HUES64 (cell line): ENCODE results near the gene OBSCN.

ENCODE experiments used
- H3K27ac ChIP-seq: 2 replicates; pipeline ENCODE4 v1.7.0; 2013; ENCODE audit warnings: low read depth, low read length, inconsistent platforms
- H3K27me3 ChIP-seq: 2 replicates; pipeline ENCODE4 v1.6.1; 2013; ENCODE audit warnings: mild to moderate bottlenecking, low read length; ENCODE audit not compliant: insufficient read depth
- H3K36me3 ChIP-seq: 2 replicates; pipeline ENCODE4 v1.6.1; 2013; ENCODE audit warnings: mild to moderate bottlenecking, low read length; ENCODE audit not compliant: insufficient read depth
- H3K4me1 ChIP-seq: 2 replicates; pipeline ENCODE4 v1.6.1; 2013; ENCODE audit warnings: mild to moderate bottlenecking, low read length, moderate library complexity; ENCODE audit not compliant: insufficient read depth
- H3K4me3 ChIP-seq: 2 replicates; pipeline ENCODE4 v1.5.1; 2013; ENCODE audit warnings: mild to moderate bottlenecking, low read length, moderate library complexity
- H3K9ac ChIP-seq: 2 replicates; pipeline ENCODE4 v1.6.1; 2013; ENCODE audit warnings: mild to moderate bottlenecking, low read depth, low read length
- H3K9me3 ChIP-seq: 2 replicates; pipeline ENCODE4 v1.6.1; 2013; ENCODE audit warnings: low read depth, low read length; ENCODE audit not compliant: insufficient read depth
- WGBS: fragments of 150-250, 120-280 bp; methylation state at CpG from one replicate; pipeline ENCODE4 v1.1.7; 2013; ENCODE audit warnings: missing lambda C conversion rate; 5-methylcytosine and 5-hydroxymethylcytosine counted together

OBSCN gene

GRCh38 chr1:228403231-228403631 lies 195.4 kb downstream of the OBSCN start:
- Histone ChIP-seq H3K4me1 (peaks cover 16% of the 10 kb centered on the region), H3K27ac (no peak overlapping the region), H3K9ac (no peak overlapping the region), H3K9me3 (no peaks in the 10 kb centered on the region), H3K27me3 (no peaks in the 10 kb centered on the region), H3K36me3 (peaks cover 48% of the 10 kb centered on the region), H3K4me3 (no peak overlapping the region)
- 93% methylated on average over 9 of the region's 9 CpGs for WGBS

DNA sequence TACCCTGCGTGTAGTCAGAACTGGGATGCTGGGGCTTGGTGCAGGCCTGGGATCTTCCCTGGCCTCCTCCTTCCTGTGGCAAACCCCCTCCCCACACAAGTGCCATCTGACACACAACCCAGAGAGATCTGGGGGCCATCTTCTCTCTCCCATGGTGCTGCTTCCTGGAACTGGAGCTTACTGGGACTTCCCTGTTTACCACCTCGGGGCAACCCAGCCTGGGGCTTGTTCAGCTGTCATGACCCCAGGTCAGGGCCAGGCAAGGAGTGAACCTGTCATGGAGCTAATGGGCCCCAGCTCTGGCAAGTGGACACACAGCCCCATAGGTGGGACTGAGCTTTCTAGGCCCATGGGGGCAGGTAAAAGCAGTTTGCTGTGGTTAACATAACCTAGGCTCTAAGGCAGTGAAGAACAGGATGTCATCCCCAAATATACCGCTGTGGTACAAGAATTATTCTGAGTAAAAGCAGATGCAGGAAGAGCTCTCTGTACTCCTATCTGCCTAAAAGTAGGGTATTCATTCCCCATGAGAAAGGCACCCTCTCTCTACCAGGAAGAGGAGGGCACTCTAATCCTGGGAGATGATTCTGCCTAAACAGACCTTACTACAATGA lies 196.4 kb downstream of the OBSCN start:
- Histone ChIP-seq H3K4me3 (peak overlapping the region; percentile 91; the same call in 1 of the 2 replicates), H3K36me3 (peaks cover 38% of the 10 kb centered on the region), H3K4me1 (peaks cover 17% of the 10 kb centered on the region), H3K27ac (no peak overlapping the region), H3K9ac (no peak overlapping the region), H3K27me3 (no peaks in the 10 kb centered on the region; the same call in 1 of the 2 replicates), H3K9me3 (no peaks in the 10 kb centered on the region)
- WGBS = 95% methylated on average over 3 of the region's 3 CpGs

- H3K36me3 ChIP-seq = peaks cover 27% of the 10 kb centered on the region
- peaks cover 17% of the 10 kb centered on the region for H3K4me1 ChIP-seq
- peak overlapping the region; percentile 91 for H3K4me3 ChIP-seq
- H3K27me3 ChIP-seq = no peaks in the 10 kb centered on the region; the same call in 1 of the 2 replicates
- no peaks in the 10 kb centered on the region for H3K9me3 ChIP-seq
- WGBS = 14% methylated on average over 11 of the region's 11 CpGs
- no peak overlapping the region for H3K27ac ChIP-seq
- H3K9ac ChIP-seq = peak overlapping the region; percentile 95
These were observed 197.5 kb downstream of the OBSCN start for GRCh38 chr1:228405200-228405978.

DNA sequence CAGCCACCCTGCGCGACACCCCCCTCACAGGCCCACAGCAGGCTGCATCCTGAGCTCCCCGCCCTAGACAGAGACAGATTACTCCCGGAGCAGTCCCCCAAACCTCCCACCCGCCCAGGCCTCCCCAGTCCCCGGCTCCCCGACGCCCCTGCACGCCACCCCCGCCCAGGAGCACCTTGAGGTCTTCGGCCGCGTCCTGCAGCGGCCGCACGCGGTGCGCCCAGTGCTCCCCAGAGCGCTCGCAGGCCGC lies 198.1 kb downstream of the OBSCN start:
- whole genome bisulfite sequencing = under 1% methylated on average over 21 of the region's 21 CpGs
- Histone ChIP-seq H3K4me3 (peak overlapping the region; percentile 91), H3K36me3 (peaks cover 23% of the 10 kb centered on the region; the same call in 1 of the 2 replicates), H3K9me3 (no peaks in the 10 kb centered on the region), H3K4me1 (peaks cover 17% of the 10 kb centered on the region), H3K27ac (no peak overlapping the region), H3K27me3 (no peaks in the 10 kb centered on the region; the same call in 1 of the 2 replicates), H3K9ac (peak overlapping the region; percentile 95)

- H3K9ac ChIP-seq = peak overlapping the region; percentile 67
- H3K27ac ChIP-seq = peak overlapping the region; percentile 91
These were observed 199.5 kb downstream of the OBSCN start for GRCh38 chr1:228407106-228408040.

GRCh38 chr1:228408041-228408868 lies 200.4 kb downstream of the OBSCN start:
- Histone ChIP-seq H3K27ac (no peak overlapping the region), H3K4me3 (peak overlapping the region; percentile 83), H3K27me3 (no peaks in the 10 kb centered on the region; the same call in 1 of the 2 replicates), H3K9ac (no peak overlapping the region), H3K4me1 (peaks cover 17% of the 10 kb centered on the region), H3K9me3 (no peaks in the 10 kb centered on the region), H3K36me3 (peaks cover 8% of the 10 kb centered on the region; the same call in 1 of the 2 replicates)
- 91% methylated on average over 27 of the region's 27 CpGs for WGBS

More at GRCh38 chr1:228407106-228408040, 199.5 kb downstream of the OBSCN start:
- H3K4me1 ChIP-seq = peaks cover 17% of the 10 kb centered on the region
- H3K9me3 ChIP-seq = no peaks in the 10 kb centered on the region
- peak overlapping the region; percentile 83 for H3K4me3 ChIP-seq
- H3K36me3 ChIP-seq = peaks cover 14% of the 10 kb centered on the region; the same call in 1 of the 2 replicates
- WGBS = 5% methylated on average over 28 of the region's 29 CpGs
- no peaks in the 10 kb centered on the region; the same call in 1 of the 2 replicates for H3K27me3 ChIP-seq

GRCh38 chr1:228408869-228409805 lies 201.3 kb downstream of the OBSCN start:
- Histone ChIP-seq H3K27ac (no peak overlapping the region), H3K4me3 (no peak overlapping the region), H3K36me3 (peaks cover 4% of the 10 kb centered on the region; the same call in 1 of the 2 replicates), H3K9ac (no peak overlapping the region), H3K27me3 (peaks cover 6% of the 10 kb centered on the region; the same call in 1 of the 2 replicates), H3K4me1 (peaks cover 17% of the 10 kb centered on the region), H3K9me3 (no peaks in the 10 kb centered on the region)
- WGBS = 94% methylated on average over 19 of the region's 19 CpGs

DNA sequence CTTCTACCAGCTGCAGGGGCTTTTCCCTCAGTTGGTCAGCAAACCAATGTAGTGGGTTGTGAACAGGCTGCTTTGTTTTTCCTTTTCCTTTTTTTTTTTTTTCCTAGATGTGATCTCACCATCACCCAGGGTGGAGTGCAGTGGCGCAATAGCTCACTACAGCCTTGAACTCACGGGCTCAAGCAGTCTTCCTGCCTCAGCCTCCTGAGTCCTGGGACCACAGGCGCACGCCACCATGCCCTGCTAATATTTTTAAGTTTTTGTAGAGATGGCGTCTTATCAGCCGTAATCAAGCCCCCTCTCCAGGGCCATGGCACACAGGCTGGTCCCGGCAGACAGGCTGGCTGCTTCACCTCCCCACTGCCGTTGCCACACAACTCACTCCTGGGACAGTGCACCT lies 202.2 kb downstream of the OBSCN start:
- peaks cover 11% of the 10 kb centered on the region for H3K4me1 ChIP-seq
- WGBS = 96% methylated on average over 8 of the region's 8 CpGs
- H3K9ac ChIP-seq = no peak overlapping the region

GRCh38 chr1:228410671-228411070 lies 202.8 kb downstream of the OBSCN start:
- H3K36me3 ChIP-seq = no peaks in the 10 kb centered on the region
- no peak overlapping the region for H3K9ac ChIP-seq
- H3K27ac ChIP-seq = no peak overlapping the region
- 91% methylated on average over 11 of the region's 11 CpGs for WGBS
- H3K27me3 ChIP-seq = peaks cover 19% of the 10 kb centered on the region
- H3K4me1 ChIP-seq = peaks cover 11% of the 10 kb centered on the region; the same call in 1 of the 2 replicates
- no peak overlapping the region for H3K4me3 ChIP-seq
- H3K9me3 ChIP-seq = no peaks in the 10 kb centered on the region

More for the DNA sequence above, 202.2 kb downstream of the OBSCN start:
- no peak overlapping the region for H3K4me3 ChIP-seq
- H3K27ac ChIP-seq = no peak overlapping the region
- H3K9me3 ChIP-seq = no peaks in the 10 kb centered on the region
- peaks cover 13% of the 10 kb centered on the region for H3K27me3 ChIP-seq
- H3K36me3 ChIP-seq = no peaks in the 10 kb centered on the region
